CD4-positive, alpha-beta T cell treated with Interleukin-15 for 4 hours (primary cell): Measurements from ENCODE around the gene CTBP1.
A peak's percentile ranks its signal among the peaks of the same experiment; 100 is the strongest.

Experiments used
- DNase-seq: peaks from one replicate; pipeline ENCODE4 v3.0.0-alpha.2; 2020; ENCODE audit warnings: low spot score

CTBP1 gene

DNA sequence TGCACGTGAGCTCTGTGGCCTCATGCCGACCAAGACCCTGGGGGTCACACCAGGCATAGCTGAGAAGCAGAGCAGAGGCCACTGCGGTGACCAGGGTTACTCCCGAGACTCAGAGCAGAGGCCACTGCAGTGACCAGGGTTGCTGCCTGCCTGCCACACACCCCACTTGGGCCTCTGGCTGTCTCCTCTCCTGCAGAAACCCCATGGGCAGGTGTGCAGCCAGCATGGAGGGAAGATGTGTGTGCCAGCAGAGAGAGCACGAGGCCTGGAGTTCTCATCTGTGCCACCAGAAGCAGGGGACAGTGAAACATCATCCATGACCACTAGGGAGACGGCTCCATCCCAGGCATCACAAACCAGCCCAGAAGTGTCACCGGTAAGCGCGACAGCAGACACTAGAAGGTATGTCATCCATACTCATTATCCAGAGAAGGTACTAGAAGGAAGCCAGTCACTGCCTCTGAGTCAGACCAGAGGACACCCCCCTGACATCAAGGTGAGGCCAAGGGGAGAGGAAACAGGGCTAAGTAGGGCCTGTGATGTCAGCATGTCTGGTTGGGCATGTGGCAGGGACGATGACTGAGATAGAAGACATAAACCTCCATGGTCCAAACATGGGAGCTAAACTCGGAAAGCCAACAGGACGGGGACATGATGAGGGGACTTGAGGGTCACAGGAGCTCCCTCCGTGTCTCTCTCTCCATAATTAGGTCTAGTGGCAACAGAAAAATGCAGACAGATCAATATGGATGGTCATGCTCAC, 52.3 kb downstream of the CTBP1 start:
- DNase-seq = no peak

DNA sequence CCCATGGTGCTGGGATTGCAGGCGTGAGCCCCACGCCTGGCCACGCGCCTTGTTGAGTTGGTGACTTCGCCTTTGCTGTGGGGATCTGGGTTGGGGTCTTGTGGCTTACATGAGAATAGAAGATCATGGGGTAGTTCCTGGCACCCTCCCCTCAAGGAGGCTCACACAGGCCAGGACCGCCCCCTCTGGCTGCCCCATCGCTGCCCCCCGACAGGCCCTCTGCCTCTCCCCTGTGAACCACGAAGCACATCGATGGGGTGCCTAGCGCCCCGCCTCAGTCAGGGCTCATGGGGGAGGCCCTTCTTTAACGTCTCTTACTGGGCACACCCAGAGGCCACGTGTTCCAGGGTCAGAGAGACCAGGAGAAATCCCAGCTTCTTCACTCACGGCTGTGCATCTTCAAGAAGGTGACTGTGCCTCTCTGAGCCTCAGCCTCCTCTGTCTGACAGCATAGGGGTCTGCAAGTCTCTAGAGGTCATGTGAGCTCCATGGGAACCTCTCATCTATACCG, 53.0 kb downstream of the CTBP1 start:
- no peak for DNase-seq

- no peak for DNase-seq
Measured at GRCh38 chr4:1195109-1195671, 53.7 kb downstream of the CTBP1 start.

- DNase-seq = no peak
Measured at GRCh38 chr4:1194010-1194900, 54.7 kb downstream of the CTBP1 start.

DNA sequence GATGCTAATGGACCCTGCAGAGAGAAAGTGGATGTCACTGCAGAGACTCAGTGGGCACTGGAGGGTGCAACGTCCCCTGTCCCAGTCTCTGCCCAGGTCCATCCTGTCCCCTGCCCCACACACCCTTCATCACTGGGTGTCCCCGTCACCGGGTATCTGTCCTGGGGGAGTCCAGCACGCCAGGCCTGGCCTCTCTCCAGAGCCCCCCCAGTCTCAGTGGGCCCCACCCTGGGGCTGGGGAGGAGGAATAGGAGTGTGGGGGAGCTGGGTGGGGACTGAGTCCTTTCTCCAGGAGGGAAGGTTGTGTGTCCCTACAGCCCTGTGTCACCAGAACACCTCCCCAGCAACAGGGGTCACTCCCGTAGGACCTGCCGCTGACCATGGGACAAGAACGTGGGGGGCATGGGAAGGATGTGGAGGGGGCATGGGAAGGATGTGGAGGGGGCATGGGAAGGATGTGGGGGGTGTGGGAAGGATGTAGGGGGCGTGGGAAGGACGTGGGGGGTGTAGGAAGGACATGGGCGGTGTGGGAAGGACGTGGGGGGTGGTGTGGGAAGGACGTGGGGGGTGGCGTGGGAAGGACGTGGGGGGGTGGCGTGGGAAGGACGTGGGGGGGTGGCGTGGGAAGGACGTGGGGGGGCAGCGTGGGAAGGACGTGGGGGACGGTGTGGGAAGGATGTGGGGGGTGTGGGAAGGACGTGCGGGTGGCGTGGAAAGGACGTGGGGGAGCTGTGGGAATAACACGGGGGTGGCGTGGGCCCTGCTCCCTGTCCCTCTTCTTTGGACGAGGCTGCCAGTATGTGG, 55.5 kb downstream of the CTBP1 start:
- no peak for DNase-seq

GRCh38 chr4:1192493-1193205, 56.3 kb downstream of the CTBP1 start:
- no peak for DNase-seq

GRCh38 chr4:1192091-1192492, 56.8 kb downstream of the CTBP1 start:
- DNase-seq = no peak

DNA sequence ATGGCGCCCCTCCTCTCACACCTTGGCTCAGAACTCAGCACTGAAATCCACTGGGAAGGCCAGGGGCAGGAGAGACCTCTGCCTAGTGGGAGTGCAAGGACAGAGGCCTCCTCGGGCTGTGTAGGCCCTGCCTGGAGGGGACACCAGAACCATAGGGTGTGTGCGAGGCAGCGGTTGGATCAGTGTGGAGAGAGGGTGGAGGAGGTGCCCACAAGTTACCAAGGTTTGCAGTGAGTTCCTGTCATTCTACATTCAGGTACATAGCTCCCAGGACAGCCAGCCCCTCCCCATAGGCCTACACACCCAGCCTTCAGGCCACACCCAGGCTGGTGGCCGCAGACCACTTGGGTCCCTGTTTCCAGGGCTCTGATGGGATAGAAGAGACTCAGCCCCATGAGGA, 57.3 kb downstream of the CTBP1 start:
- no peak for DNase-seq

GRCh38 chr4:1187182-1187581, 61.7 kb downstream of the CTBP1 start:
- DNase-seq = peak; percentile 64

DNA sequence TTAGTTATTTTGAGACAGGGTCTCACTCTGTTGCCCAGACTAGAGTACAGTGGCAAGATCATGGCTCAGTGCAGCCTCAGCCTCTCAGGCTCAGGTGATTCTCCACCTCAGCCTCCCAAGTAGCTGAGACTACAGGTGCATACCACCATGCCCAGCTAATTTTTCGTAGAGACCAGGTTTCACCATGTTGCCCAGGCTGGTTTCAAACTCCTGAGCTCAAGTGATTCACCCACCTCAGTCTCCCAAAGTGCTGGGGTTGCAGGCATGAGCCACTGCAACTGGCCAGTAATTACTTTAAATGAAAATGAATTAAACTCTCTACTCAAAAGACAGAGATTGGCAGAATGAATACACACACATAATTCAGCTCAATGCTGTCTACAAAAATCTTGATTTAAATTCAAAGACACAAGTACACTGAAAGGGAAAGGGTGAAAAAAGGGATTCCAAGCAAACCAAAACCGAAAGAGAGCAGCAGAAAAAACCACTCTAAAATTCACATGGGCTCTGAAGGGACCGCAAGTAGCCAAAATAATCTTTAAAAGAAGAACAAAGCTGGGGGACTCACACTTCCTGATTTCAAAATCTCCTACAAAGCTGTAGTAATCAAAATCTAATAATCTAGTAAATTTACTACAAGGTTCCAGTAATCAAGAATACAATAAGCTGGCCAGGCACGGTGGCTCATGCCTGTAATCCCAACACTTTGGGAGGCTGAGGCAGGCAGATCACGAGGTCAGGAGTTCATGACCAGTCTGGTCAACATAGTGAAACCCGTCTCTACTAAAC, 64.8 kb downstream of the CTBP1 start:
- no peak for DNase-seq

DNA sequence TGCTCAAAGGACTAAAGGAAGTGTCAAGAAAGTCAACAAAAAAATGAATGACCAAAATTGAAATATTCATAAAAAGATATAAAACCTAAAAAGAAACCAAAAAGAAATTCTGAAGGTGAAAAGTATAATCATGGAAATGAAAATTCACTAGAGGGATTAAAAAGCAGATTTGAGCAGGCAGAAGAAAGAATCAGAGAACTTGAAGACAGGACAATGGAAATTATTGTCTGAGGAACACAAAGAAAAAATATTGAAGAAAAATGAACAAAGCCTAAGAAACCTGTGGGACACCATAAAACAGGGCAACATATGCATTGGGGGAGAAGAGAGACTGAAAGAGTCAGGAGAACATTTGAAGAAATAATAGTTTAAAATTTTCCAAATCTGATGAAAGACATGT, 66.6 kb downstream of the CTBP1 start:
- DNase-seq = no peak

DNA sequence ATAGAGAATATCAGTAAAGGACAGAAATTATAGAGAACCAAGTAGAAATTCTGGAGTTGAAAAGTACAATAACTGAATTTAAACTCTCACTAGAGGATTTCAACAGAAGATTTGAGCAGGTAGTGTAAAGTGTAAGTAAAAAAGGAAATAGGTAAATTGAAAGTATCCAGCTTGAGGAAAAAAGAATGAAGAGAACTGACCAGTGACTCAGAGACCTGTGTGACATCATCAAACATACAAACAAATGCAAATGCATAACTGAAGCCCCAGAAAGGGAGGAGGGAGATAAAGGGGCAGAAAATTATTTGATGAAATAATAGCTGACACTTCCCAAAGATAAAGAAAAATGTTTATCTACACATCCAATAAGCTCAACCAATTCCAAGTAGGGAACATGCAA, 68.3 kb downstream of the CTBP1 start:
- no peak for DNase-seq

DNA sequence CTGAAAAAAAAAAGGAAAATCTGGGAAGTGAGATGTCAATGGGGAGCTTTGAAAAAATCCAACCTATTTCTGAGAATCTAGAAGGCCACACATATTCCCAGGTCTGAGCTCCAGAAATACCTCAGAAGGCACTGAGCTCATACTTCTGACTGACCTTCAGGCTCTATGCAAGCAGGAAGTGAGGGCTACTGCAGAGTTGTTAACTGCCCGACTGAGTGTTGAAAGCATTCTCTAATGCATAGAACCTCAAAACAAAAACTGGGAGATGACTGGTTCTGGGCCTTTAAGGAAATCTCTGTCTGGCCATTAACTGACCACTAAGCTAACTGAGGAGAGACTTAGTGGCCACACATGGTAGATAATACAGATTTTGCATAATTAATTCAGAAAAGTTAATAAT, 69.0 kb downstream of the CTBP1 start:
- DNase-seq = no peak

DNA sequence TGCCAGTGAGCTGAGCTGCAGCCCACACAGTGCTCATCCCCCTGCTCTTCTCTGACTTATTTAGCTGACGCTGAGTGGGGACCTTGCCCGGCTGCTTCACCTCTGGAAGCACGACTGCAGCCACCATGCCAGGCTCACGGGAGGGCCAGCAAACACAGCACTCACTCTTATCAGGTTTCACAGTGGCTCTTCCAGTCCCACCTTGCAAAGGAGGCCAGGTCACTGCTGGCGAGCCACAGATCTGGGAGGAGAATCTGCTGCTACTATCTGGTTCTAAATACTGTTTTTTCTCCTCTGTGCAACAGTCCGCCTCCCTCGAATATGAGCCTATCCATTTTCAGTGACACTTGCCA, 69.9 kb downstream of the CTBP1 start:
- no peak for DNase-seq

DNA sequence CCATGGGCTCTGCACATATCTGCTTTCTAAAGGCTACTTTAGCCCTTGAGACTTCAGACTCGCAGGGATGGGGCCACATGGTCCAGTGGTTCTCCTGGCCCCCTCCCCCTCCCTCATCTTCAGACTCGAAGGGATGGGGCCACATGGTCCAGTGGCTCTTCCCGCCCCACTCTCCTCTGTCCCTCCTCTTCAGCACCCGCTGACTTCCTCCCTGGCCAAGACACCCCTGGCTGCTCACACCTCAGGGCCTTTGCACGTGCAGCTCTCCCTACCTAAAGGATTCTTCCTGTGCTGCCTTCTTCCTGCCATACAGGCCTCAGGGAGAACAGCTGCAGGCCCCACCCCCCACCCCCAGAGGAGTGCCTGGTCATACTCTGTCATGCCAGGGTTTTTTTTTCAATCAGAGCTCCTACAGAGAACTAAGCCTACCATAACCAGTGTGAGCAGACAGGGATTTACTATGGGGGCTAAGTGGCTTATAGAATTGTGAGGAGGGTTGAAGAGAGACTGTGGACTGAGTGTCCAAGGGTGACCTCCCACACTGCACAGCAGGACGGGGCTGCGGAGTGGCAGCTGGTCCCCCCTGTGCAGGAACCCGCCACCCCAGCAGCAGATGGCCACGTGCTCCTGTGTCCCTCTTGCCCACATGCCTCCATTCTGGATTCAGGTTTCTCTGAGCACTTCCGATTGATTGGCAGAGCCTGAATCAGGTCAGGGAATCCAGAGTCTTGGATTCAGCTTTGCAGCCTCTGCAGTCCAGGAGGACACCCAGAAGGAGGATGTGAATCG, 70.4 kb downstream of the CTBP1 start:
- no peak for DNase-seq

GRCh38 chr4:1177274-1178141, 71.4 kb downstream of the CTBP1 start:
- peak; percentile 66 for DNase-seq

GRCh38 chr4:1176398-1177273, 72.3 kb downstream of the CTBP1 start:
- DNase-seq = no peak
